SIG-M5 treated with dmso at 0.1 percent for 504 hours (cell line): Measurements from ENCODE around the gene RGS7.
"Not testable (repeated sequence)": the region's sequence is repeated elsewhere in the genome, so short reads cannot be mapped to it uniquely, and the experiment has no call there.

Experiments
- DNase-seq: peaks from one replicate; lab custom pipeline; 2025; ENCODE audit not compliant: unreplicated experiment; lab: John Stamatoyannopoulos, UW

RGS7 gene

DNA sequence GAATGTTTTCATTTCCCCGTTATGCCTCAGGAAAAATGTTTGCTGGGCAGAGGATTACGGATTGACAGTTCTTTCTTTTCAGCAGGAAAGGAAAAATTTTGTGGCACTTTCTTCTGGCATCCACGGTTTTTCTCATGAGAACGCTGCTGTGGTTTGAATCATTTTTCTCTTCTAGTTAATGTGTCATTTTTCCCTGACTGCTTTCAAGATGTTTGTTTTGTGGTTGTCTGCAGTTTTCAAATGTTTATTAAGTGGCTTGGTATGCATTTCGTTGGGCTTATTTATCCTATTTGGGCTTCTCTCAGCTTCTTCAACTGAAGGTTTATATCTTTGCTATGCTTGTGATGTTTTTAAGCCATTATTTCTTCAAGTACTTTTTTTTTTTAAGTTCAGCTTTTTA is 359.0 kb downstream of the RGS7 start:
- DNase-seq, result no peak

DNA sequence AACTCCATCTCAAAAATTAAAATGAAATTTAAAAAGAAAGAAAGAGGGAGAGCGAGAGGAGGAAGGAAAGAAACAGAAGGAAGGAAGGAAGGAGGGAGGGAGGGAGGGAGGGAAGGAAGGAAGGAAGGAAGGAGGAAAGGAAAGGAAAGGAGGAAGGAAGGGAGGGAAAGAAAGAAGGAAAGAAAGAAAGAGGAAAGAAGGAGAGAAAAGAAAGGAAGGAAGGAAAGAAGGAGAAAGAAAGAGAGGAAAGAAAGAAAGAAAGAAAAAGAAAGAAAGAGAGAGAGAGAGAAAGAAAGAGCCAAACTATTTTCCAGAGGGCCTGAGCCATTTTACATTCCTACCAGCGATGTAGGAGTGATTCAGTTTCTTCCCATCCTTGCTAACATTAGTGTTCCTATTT is 364.0 kb downstream of the RGS7 start:
- DNase-seq, result no peak

DNA sequence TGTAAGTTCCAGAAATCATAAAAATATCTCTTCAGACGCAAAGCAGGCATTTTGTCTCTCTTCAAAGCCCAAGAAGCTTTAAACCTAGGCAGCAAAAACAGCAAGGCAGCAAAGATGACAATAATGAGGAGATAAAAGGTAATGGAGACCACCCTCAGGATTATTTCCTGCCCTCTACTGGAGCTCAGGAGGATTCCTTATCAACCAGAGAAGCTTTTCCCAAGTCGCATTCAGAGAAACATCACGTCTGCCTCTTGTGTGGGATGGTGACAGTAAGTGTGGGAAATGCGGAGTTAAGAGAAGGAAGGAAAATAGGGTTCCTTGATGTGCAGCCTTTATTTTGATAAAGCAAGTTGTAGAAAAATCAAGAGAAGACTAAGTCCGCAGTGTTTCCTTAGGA is 365.8 kb downstream of the RGS7 start:
- DNase-seq, result no peak

GRCh38 chr1:240987928-240988327 is 369.1 kb downstream of the RGS7 start:
- no peak for DNase-seq

DNA sequence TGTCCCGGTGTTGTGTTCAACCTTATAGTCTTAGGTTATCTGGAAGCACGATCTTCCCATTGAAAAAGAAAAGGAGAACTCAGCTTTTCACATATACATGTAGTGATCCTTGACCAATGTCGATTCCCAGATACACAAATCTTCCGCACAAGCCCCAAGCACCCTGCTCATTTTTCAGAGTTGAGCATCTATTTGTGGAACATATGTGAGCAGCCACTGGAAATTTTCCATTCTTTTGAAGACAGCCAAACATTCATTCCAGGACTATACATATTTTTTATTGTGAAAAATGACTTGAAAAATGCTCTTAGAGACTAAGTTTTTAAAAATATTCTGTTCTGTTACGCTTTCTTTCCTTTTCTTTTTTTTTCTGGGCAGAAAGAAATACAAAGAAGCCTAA is 371.9 kb downstream of the RGS7 start:
- DNase-seq, result no peak

- no peak for DNase-seq
These were observed 376.7 kb downstream of the RGS7 start for GRCh38 chr1:240980342-240980741.

- no peak for DNase-seq
These were observed 380.3 kb downstream of the RGS7 start for GRCh38 chr1:240976685-240977084.

DNA sequence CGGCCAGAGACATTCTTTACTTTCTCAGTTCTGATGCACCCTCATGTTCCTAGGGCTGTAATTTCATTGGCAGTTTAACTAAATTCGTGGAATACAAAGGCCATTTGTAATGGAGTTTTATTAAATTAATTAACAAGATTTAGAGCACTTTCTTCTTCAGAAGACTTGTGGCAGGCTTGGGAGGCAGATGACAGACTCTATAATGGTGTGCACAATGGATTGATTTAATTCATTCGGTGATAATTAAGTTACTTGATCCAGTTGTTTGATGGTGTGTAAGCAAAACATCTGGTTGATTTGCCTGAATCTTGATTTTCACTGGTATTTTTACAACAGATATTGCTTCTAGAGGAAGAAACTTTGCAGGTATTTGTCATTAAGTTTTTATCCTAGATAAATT is 383.1 kb downstream of the RGS7 start:
- DNase-seq, result no peak

DNA sequence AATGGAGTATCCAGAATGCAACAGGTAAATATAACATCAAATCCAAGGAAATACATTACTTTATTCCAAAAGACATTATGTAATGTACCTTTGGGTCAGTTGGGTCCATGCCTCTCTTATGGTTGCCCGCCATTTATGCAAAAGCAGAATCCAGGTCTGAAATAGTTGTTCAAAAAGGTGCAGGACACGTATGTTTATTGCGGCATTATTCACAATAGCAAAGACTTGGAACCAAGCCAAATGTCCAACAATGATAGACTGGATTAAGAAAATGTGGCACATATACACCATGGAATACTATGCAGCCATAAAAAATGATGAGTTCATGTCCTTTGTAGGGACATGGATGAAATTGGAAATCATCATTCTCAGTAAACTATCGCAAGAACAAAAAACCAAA is 384.9 kb downstream of the RGS7 start:
- DNase-seq, result not testable (repeated sequence)

GRCh38 chr1:240970253-240970652 is 386.8 kb downstream of the RGS7 start:
- DNase-seq, result no peak

DNA sequence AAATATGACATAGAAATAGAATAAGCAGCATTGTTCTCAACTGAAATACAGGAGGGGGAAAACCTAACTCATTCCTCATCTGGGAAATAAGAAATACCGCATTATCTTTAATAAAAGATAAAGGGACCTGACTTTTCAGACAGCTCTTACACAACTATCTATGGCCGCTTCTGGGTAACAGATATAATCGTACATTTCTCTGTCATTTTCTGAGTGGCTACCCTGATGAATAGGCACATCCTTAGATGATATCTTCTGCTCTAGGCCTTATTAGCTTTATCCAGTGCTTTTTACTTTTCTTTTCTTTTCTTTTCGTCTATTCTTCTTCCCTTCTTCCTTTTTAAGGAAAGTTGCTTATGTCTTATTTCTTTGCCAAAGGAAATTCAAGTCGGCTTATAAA is 388.1 kb downstream of the RGS7 start:
- DNase-seq, result no peak

DNA sequence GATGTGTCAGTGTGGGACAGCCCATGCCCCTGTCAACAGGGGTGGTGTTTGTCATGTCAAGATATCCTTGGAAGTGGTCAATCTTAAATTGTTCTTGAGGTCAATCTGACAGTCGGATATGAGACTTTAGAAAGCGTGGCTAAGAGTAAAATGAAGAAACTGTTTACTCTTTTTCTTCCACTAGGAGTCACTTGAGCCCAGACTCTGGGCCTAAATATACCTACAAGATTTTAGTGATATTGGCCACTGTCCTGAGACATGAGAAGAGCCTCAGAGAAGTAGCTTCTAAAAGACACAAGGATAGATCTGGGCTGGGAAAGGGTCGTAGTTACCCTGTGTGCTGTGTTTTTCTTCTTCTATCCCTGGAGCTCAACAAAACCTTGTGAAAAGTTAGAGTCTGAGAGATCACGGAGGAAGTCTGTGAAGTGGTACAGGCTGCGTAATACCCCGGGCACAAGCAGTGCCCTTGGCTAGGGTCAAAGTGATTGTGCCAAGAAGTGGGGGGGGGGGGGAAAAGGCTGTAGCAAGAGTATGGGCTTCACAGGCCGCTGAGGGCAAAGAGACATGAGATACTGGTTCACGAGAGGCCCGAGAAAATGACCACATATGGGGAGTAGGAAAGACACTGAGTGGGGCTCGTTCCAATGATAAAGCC is 389.8 kb downstream of the RGS7 start:
- peak; percentile 7 for DNase-seq

GRCh38 chr1:240965581-240966091 is 391.4 kb downstream of the RGS7 start:
- DNase-seq, result no peak

DNA sequence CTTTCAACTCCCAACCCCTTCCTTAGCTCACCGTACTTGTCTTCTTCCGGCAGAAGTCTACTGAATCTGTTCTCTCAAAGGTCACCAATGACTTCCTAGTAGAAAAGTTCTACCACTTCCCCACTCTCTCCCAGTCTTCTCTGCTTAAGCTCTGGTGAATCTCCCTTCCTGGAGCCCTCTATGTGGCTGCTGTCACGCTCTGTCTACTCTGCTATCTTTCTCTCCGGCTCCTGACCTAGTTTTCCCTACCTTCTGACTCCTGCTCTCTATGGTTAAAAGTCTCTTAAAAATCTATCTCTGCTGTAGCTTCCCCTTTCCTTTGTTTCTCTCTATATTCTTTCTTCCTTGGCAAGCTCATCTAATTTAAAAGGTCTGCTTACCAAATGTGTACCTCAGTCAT is 394.9 kb downstream of the RGS7 start:
- DNase-seq, result no peak

GRCh38 chr1:240956424-240956823 is 400.6 kb downstream of the RGS7 start:
- no peak for DNase-seq

- no peak for DNase-seq
These were observed 401.0 kb downstream of the RGS7 start for GRCh38 chr1:240956020-240956419.

DNA sequence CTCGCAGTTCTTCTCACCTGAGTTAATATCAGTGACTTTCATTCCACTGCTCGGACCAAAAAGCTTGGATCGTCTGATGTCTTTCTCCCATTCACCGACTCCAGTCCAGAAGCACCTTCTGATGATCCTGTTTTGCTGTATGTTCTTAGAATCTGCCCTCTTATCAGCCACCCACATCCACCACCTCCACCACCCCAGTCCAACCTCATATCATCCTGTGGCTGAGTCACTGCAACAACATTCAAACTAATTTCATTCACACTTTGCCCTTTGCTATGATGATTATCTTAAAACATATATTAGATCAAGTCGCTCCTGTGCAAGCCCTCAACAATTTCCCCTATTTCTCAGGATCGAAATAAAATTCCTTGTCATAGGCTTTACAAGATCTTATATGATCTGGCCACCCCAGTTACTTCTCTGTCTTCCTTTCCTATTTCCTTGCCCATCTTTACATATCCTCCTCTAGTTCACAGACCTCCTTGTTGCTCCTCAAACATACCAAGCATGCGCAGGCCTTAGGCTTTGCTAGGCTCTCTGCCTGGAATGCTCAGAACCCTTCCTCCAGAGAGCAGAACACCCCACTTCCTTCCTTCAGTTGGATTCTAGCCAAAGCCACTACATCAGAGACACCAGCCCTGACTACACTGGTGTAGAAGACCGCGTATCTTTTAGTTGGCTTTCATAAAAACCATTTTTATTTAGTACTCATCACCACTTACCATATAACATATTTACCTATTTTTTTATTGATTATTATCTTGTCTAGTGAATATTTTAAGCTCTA is 409.4 kb downstream of the RGS7 start:
- no peak for DNase-seq

DNA sequence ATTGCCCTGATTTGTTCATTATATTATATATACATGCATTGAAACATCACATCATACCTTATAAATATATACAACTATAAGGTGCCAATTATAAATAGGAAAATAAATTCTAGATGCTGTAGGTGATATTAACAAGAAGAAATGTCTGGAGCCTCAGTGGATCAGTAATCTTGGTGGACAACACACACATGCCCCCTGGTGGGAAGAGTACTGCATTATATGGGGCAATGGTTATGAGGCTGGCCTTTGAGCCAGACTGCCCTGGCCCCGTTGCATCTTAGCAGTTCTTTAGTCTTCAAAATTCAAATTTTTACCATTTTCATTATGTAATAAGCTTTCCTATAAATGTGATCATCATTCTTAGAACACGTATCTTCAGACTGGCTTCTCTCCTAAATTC is 410.1 kb downstream of the RGS7 start:
- DNase-seq, result peak; percentile 48

DNA sequence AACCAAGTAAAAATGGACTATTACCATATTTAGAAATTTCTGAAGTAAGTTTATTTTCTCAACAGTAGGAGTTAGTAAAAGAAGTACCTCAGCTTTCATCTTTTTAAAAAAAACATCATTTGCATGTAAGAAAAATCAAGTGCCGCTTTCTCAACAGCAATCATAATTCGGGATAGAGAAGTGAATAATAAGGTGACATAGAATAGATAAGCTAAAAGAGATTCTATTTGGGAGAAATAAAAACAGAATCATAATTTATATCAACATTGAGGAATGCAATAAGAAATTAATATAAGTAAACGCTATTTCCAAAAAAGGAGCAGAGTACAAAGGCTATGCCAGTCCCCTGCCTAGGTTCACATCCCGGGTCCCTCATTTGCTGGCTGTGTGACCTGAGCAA is 414.1 kb downstream of the RGS7 start:
- DNase-seq, result no peak

GRCh38 chr1:240941701-240942370 is 415.2 kb downstream of the RGS7 start:
- no peak for DNase-seq

- no peak for DNase-seq
These were observed 419.9 kb downstream of the RGS7 start for GRCh38 chr1:240936911-240937668.
